GM06990 (cell line): ENCODE data around the gene PROB1.

Experiments used
- DNase-seq: peaks from one replicate; pipeline ENCODE4 v3.0.0-alpha.2; 2011; ENCODE audit not compliant: insufficient read length; ENCODE audit errors: extremely low read depth
- H3K27me3 ChIP-seq: replicated peaks from 2 replicates; pipeline ENCODE4 v1.6.0; 2011; ENCODE audit warnings: low read length; ENCODE audit not compliant: control insufficient read depth, insufficient read depth
- H3K36me3 ChIP-seq: 2 replicates; pipeline ENCODE4 v1.5.1; 2011; ENCODE audit warnings: low read length; ENCODE audit not compliant: control insufficient read depth, insufficient read depth
- H3K4me3 ChIP-seq: replicated peaks from 2 replicates; pipeline ENCODE4 v1.5.1; 2011; ENCODE audit warnings: low read depth, mild to moderate bottlenecking, control low read depth, low read length
- TF ChIP-seq, protein P1 (sequence below): IDR thresholded peaks from 2 replicates; pipeline ENCODE4 v1.5.1; 2011; ENCODE audit warnings: low read length, control low read depth, mild to moderate bottlenecking, inconsistent platforms; ENCODE audit not compliant: insufficient read depth, poor library complexity, severe bottlenecking

PROB1 gene

GRCh38 chr5:139415869-139416268 lies 21.0 kb upstream of the PROB1 start:
- Histone ChIP-seq H3K4me3 (no peak overlapping the region), H3K27me3 (no peaks in the 10 kb centered on the region), H3K36me3 (no peaks in the 10 kb centered on the region)
- TF ChIP-seq, protein P1, sequence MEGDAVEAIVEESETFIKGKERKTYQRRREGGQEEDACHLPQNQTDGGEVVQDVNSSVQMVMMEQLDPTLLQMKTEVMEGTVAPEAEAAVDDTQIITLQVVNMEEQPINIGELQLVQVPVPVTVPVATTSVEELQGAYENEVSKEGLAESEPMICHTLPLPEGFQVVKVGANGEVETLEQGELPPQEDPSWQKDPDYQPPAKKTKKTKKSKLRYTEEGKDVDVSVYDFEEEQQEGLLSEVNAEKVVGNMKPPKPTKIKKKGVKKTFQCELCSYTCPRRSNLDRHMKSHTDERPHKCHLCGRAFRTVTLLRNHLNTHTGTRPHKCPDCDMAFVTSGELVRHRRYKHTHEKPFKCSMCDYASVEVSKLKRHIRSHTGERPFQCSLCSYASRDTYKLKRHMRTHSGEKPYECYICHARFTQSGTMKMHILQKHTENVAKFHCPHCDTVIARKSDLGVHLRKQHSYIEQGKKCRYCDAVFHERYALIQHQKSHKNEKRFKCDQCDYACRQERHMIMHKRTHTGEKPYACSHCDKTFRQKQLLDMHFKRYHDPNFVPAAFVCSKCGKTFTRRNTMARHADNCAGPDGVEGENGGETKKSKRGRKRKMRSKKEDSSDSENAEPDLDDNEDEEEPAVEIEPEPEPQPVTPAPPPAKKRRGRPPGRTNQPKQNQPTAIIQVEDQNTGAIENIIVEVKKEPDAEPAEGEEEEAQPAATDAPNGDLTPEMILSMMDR: no peak
- no peak for DNase-seq

- DNase-seq: no peak
- TF ChIP-seq, protein P1: no peak
- no peaks in the 10 kb centered on the region for H3K36me3 ChIP-seq
- H3K27me3 ChIP-seq: no peaks in the 10 kb centered on the region
- no peak overlapping the region for H3K4me3 ChIP-seq
Observed at GRCh38 chr5:139415221-139415861, 20.4 kb upstream of the PROB1 start.

DNA sequence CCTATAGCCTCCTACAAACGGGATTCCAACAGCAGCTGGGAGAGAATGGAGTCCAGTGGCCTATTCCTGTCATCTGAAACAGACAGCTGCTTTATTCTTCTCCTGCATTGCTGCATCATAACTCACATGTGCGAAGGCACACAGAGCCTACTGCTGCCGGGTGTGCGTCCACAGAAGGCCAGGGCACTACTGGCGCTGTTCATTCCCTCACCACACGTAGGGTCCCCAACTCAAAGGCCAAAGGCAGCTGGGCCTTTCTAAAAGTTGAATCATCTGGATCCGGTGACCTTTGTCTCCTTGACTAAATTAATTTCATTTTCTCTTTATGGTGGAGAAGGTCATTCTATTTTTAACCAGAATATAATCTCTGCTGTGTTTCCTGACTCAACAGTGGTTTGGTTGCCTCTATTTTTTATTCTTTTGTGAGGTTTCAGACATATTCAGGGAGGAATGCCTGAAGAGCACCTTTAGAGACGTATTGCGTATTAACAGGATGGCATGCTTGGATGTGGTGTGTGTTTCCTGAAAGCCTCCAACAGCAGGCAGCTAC lies 19.8 kb upstream of the PROB1 start:
- no peak for DNase-seq
- TF ChIP-seq, protein P1: no peak
- Histone ChIP-seq H3K4me3 (no peak overlapping the region), H3K27me3 (no peaks in the 10 kb centered on the region), H3K36me3 (no peaks in the 10 kb centered on the region)

DNA sequence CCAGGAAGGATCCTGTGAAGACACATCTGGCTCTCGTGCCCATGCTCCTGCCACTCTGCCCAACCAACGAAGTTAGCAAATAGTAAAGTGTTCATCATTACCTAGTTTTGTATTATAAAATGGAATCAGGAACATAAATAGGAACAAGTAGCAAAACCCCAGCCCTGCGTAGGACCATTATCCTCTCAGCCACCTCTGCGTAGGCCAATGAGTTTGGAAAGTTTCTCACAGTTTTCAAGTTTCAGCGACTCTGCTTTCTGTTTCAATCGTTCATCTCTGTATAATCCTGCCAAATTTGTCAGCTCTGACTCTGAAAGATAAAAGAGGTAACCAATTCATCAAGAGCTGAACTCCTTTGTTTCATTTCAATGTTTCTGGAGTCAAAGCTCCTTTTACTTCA lies 19.1 kb upstream of the PROB1 start:
- Histone ChIP-seq H3K27me3 (no peaks in the 10 kb centered on the region), H3K4me3 (no peak overlapping the region), H3K36me3 (no peaks in the 10 kb centered on the region)
- TF ChIP-seq, protein P1: no peak
- no peak for DNase-seq

GRCh38 chr5:139413153-139413552 lies 18.2 kb upstream of the PROB1 start:
- Histone ChIP-seq H3K4me3 (no peak overlapping the region), H3K27me3 (no peaks in the 10 kb centered on the region), H3K36me3 (no peaks in the 10 kb centered on the region)
- TF ChIP-seq, protein P1: no peak
- DNase-seq: no peak
